Brain microvascular endothelial cell (primary cell): ENCODE data around the gene TXNRD1.

Experiments
- DNase-seq: peaks from one replicate; pipeline ENCODE4 v3.0.0-alpha.2; 2020
- H3K27ac ChIP-seq: fragments of 250-450 bp; sonication (Bioruptor Pico); 2 replicates; pipeline ENCODE4 v1.5.1; 2020; ENCODE audit warnings: mild to moderate bottlenecking, moderate library complexity
- H3K27me3 ChIP-seq: fragments of 250-450 bp; sonication (Bioruptor Pico); replicated peaks from 2 replicates; pipeline ENCODE4 v1.5.1; 2020; ENCODE audit warnings: mild to moderate bottlenecking
- H3K36me3 ChIP-seq: fragments of 250-450 bp; sonication (Bioruptor Pico); replicated peaks from 2 replicates; pipeline ENCODE4 v1.5.1; 2020; ENCODE audit warnings: mild to moderate bottlenecking
- H3K4me3 ChIP-seq: 2 replicates; pipeline ENCODE4 v1.5.1; 2011; ENCODE audit warnings: low read depth, mild to moderate bottlenecking, control low read depth, low read length, moderate library complexity
- CTCF ChIP-seq: IDR thresholded peaks from 2 replicates; pipeline ENCODE4 v1.5.1; 2011; ENCODE audit warnings: low read depth, mild to moderate bottlenecking, moderate library complexity, low read length, control low read depth, inconsistent platforms; ENCODE audit errors: missing control alignments
- in situ Hi-C: cut with HindIII; loops from 2 replicates; pipeline ENCODE4 v1.10.0; 2017; ENCODE audit warnings: low sequenced_read_pairs, low pct_ligation_motif_present

The TXNRD1 gene

GRCh38 chr12:104306376-104306775, 90.8 kb downstream of the TXNRD1 start:
- DNase-seq, result no peak
- no peak for TF ChIP-seq CTCF
- Histone ChIP-seq H3K27ac (no peak overlapping the region), H3K36me3 (peaks cover 8% of the 10 kb centered on the region), H3K27me3 (no peaks in the 10 kb centered on the region), H3K4me3 (no peak overlapping the region)
- in situ Hi-C loops, result no loop called here

- in situ Hi-C loops, result no loop called here
- H3K36me3 ChIP-seq, result peaks cover 13% of the 10 kb centered on the region
- no peak overlapping the region for H3K27ac ChIP-seq
- TF ChIP-seq CTCF, result no peak
- H3K27me3 ChIP-seq, result no peaks in the 10 kb centered on the region
- H3K4me3 ChIP-seq, result no peak overlapping the region
- DNase-seq, result no peak
Observed at GRCh38 chr12:104306943-104307654, 91.5 kb downstream of the TXNRD1 start.

DNA sequence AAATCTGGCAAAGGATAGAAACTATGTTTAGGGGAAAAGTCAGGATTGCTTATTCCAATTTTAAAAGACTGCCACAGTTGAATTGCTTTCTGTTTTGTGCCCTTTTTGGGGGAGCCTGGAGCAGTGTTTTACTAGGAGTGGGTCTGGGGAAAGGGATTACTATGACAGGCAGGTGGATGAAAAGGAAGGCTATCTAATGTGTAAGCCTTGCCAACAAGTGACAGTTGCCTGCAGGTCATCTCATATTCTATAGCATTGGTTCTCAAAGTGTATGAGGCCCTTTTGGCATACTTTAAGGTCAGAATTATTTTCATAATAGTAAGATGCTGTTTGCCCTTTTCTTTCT, 92.0 kb downstream of the TXNRD1 start:
- no peak for TF ChIP-seq CTCF
- Histone ChIP-seq H3K36me3 (peaks cover 18% of the 10 kb centered on the region), H3K4me3 (no peak overlapping the region), H3K27ac (no peak overlapping the region), H3K27me3 (no peaks in the 10 kb centered on the region)
- no peak for DNase-seq
- in situ Hi-C loops, result no loop called here

- H3K27me3 ChIP-seq, result no peaks in the 10 kb centered on the region
- no peak overlapping the region for H3K4me3 ChIP-seq
- peaks cover 33% of the 10 kb centered on the region for H3K36me3 ChIP-seq
- H3K27ac ChIP-seq, result no peak overlapping the region
- in situ Hi-C loops, result no loop called here
- TF ChIP-seq CTCF, result no peak
- no peak for DNase-seq
Observed at GRCh38 chr12:104309446-104309993, 93.9 kb downstream of the TXNRD1 start.

GRCh38 chr12:104310751-104311633, 95.4 kb downstream of the TXNRD1 start:
- no peaks in the 10 kb centered on the region for H3K27me3 ChIP-seq
- H3K27ac ChIP-seq, result no peak overlapping the region
- no peak for TF ChIP-seq CTCF
- peaks cover 45% of the 10 kb centered on the region for H3K36me3 ChIP-seq
- H3K4me3 ChIP-seq, result no peak overlapping the region
- in situ Hi-C loops, result no loop called here
- no peak for DNase-seq
